Body of pancreas (tissue), 4 donors: ENCODE measurements around the gene SPATS2L.

Experiments
- POLR2A ChIP-seq, 3 donors: fragments of 450-650 bp; IDR thresholded peaks; one replicate each; pipeline ENCODE4 v1.6.1; 2016; ENCODE audit warnings: antibody characterized with exemption in 3 of 3, mild to moderate bottlenecking in 2 of 3
- TF ChIP-seq, protein P1 (sequence below), 7 experiments: fragments of 450-650 bp in 4 of 7; fragments of 200-600 bp in 3 of 7; sonication (generic) in 3 of 7; IDR thresholded peaks; one replicate each; pipeline ENCODE4 v1.5.1; 2016 to 2019; ENCODE audit warnings: antibody characterized with exemption in 7 of 7

DNA sequence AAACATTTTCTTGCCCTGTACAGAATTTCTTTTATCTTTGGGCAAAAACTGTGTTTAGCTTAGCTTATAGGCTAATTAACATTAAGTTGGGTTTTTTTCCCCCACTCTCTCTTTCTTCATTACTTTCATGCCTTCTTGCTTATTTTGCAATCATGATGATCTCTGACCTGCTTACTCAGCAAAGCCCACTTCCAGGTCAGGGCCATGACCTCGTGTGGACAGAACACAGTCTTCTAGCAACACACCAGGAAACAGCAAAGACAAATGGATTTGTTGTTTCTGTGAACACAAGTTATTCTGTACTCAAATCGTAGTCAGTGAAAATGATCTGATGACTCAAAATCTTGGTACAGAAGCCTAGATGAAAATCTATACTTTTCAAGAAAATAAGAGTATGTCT is 60.7 kb downstream of the SPATS2L start:
- TF ChIP-seq, protein P1, sequence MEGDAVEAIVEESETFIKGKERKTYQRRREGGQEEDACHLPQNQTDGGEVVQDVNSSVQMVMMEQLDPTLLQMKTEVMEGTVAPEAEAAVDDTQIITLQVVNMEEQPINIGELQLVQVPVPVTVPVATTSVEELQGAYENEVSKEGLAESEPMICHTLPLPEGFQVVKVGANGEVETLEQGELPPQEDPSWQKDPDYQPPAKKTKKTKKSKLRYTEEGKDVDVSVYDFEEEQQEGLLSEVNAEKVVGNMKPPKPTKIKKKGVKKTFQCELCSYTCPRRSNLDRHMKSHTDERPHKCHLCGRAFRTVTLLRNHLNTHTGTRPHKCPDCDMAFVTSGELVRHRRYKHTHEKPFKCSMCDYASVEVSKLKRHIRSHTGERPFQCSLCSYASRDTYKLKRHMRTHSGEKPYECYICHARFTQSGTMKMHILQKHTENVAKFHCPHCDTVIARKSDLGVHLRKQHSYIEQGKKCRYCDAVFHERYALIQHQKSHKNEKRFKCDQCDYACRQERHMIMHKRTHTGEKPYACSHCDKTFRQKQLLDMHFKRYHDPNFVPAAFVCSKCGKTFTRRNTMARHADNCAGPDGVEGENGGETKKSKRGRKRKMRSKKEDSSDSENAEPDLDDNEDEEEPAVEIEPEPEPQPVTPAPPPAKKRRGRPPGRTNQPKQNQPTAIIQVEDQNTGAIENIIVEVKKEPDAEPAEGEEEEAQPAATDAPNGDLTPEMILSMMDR (IDR thresholded peaks at IDR 0.05), result no peak
- no peak for TF ChIP-seq POLR2A (IDR thresholded peaks at IDR 0.05)
